Adrenal gland (tissue), 12 donors: ENCODE results near the gene PARPBP. TPM values are rescaled to one million over a fixed set of nuclear protein-coding genes. Genes with fewer than 3 reads are reported as not detected.

ENCODE experiments used
- DNase-seq, 7 donors: peaks; one replicate each; pipeline ENCODE4 v3.0.0-alpha.2; 2019 to 2020
- H3K27ac ChIP-seq, 5 donors: fragments of 200-600 bp; sonication (generic) in 4 of 5; 1 replicate in 3 of 5; 2 replicates in 2 of 5; pipeline versions ENCODE4 v1.5.1 to v1.8.0; 2016 to 2020; ENCODE audit warnings: mild to moderate bottlenecking in 1 of 5
- H3K27me3 ChIP-seq: fragments of 200-600 bp; 2 replicates; pipeline ENCODE4 v1.8.0; 2021
- H3K36me3 ChIP-seq, 2 donors: fragments of 200-600 bp; replicated peaks in 1 of 2; 1 replicate in 1 of 2; 2 replicates in 1 of 2; pipeline versions ENCODE4 v1.5.1 to v1.8.0; 2018 to 2022
- H3K4me1 ChIP-seq, 2 donors: fragments of 200-600 bp; replicated peaks in 1 of 2; 1 replicate in 1 of 2; 2 replicates in 1 of 2; pipeline versions ENCODE4 v1.5.1 to v1.8.0; 2018 to 2021
- H3K4me3 ChIP-seq, 4 donors: fragments of 200-600 bp; sonication (generic) in 3 of 4; one replicate each; pipeline ENCODE4 v1.5.1; 2016 to 2018
- H3K9me3 ChIP-seq, 3 donors: fragments of 200-600 bp; sonication (generic) in 1 of 3; replicated peaks in 1 of 3; 1 replicate in 2 of 3; 2 replicates in 1 of 3; pipeline versions ENCODE4 v1.5.1 to v1.8.0; 2016 to 2021
- CTCF ChIP-seq, 6 experiments: fragments of 450-650 bp in 4 of 6; fragments of 200-600 bp in 2 of 6; sonication (generic) in 1 of 6; IDR thresholded peaks; 1 replicate in 5 of 6; 2 replicates in 1 of 6; pipeline versions ENCODE4 v1.5.1 to v1.8.0; 2016 to 2021; ENCODE audit warnings: antibody characterized with exemption in 6 of 6, mild to moderate bottlenecking in 2 of 6, moderate library complexity in 1 of 6
- POLR2A ChIP-seq, 2 donors: fragments of 450-650 bp; IDR thresholded peaks; one replicate each; pipeline ENCODE4 v1.6.1; 2017; ENCODE audit warnings: antibody characterized with exemption in 2 of 2, mild to moderate bottlenecking in 2 of 2, moderate library complexity in 1 of 2
- WGBS, 4 donors: extraction: QIAGEN DNeasy Blood & Tissue Kit in 2 of 4; methylation state at CpG; one replicate each; pipeline versions ENCODE4 v1.1.5 to v1.1.7; 2013 to 2017; 5-methylcytosine and 5-hydroxymethylcytosine counted together
- intact Hi-C, 2 donors: fragments of 100-400 bp; cut with DNase I; formaldehyde crosslinking; loops; one replicate each; pipeline versions ENCODE4 v1.14.1 to v1.15.0; 2022 to 2023
- polyA plus RNA-seq, 3 donors: library from polyadenylated mRNA; stranded (reverse); fragments of 200-250 nt in 2 of 3; fragments of 350-450 nt in 1 of 3; fragmentation: Illumina TruSeq in 1 of 3; extraction: RNeasy Lipid Tissue Mini Kit (QIAGEN cat#74804) in 1 of 3; gene quantifications; one replicate each; pipeline ENCODE4 v1.2.3, GENCODE V29; 2013 to 2014
- total RNA-seq, 9 donors: library from RNA; depleted of rRNA in 4 of 9; stranded (reverse); fragments of >200 nt in 4 of 9; fragments of 120-200 nt in 1 of 9; fragmentation: NEBNext Ultra II Directional in 1 of 9; extraction: Animal tissue kit (Norgen Biotek cat#: 25700) in 1 of 9; gene quantifications; one replicate each; pipeline versions ENCODE4 v1.1.0 to v1.2.4, GENCODE V29; 2013 to 2023
- donor health status: healthy with polysubstance abuse.
- donor health status: Bipolar disorder and iron deficiency.
- donor health status: DM: yes; HTN: yes; CAD: no.
- donor health status: DM: no; HTN: no; CAD: no.
- donor health status: DM: no; HTN: no; CAD: no.
- donor health status: DM: yes; HTN: yes; CAD: no.

PARPBP gene
- total and polyA plus RNA-seq, 12 donors = 0.67 to 7.8 (median 1.4) TPM

- Histone ChIP-seq H3K4me1 (no peaks in the 10 kb centered on the region), H3K27ac (no peak overlapping the region), H3K4me3 (no peak overlapping the region), H3K27me3 (no peaks in the 10 kb centered on the region), H3K36me3 (peaks cover 0 to 20% of the 10 kb centered on the region in 2 donors), H3K9me3 (no peaks in the 10 kb centered on the region)
- 85 to 97% (median 90%) methylated on average over 1 of the region's 1 CpG for WGBS, 4 donors
- no peak for DNase-seq
- intact Hi-C loops = no loop called here
- TF ChIP-seq CTCF (IDR thresholded peaks at IDR 0.05) (no peak), POLR2A (IDR thresholded peaks at IDR 0.05) (no peak)
Measured at GRCh38 chr12:102107970-102108369, 12.0 kb upstream of the PARPBP start.

GRCh38 chr12:102110782-102111181, 9.2 kb upstream of the PARPBP start:
- TF ChIP-seq POLR2A (IDR thresholded peaks at IDR 0.05) (no peak), CTCF (IDR thresholded peaks at IDR 0.05) (no peak)
- peaks cover 0 to 23% of the 10 kb centered on the region in 2 donors for H3K36me3 ChIP-seq
- no peaks in the 10 kb centered on the region for H3K27me3 ChIP-seq
- no peak overlapping the region for H3K4me3 ChIP-seq
- DNase-seq = no peak
- H3K9me3 ChIP-seq = no peaks in the 10 kb centered on the region
- H3K4me1 ChIP-seq = no peaks in the 10 kb centered on the region
- H3K27ac ChIP-seq = no peak overlapping the region
- intact Hi-C loops = no loop called here

- TF ChIP-seq POLR2A (IDR thresholded peaks at IDR 0.05) (no peak), CTCF (IDR thresholded peaks at IDR 0.05) (no peak)
- Histone ChIP-seq H3K36me3 (peaks cover 0 to 42% of the 10 kb centered on the region in 2 donors), H3K27me3 (no peaks in the 10 kb centered on the region), H3K4me1 (peaks cover 0 to 7% of the 10 kb centered on the region in 2 donors), H3K4me3 (no peak overlapping the region), H3K9me3 (no peaks in the 10 kb centered on the region), H3K27ac (no peak overlapping the region)
- DNase-seq = no peak
- intact Hi-C loops = no loop called here
- WGBS, 4 donors = 91 to 98% (median 95%) methylated on average over 2 of the region's 2 CpGs
Measured at GRCh38 chr12:102114212-102114611, 5.8 kb upstream of the PARPBP start.

GRCh38 chr12:102116392-102116791, 3.6 kb upstream of the PARPBP start:
- no peak for TF ChIP-seq POLR2A (IDR thresholded peaks at IDR 0.05)
- no peak for TF ChIP-seq CTCF (IDR thresholded peaks at IDR 0.05)
- no peak overlapping the region for H3K4me3 ChIP-seq
- H3K36me3 ChIP-seq = peaks cover 0 to 24% of the 10 kb centered on the region in 2 donors
- WGBS, 4 donors = 83 to 94% (median 90%) methylated on average over 7 of the region's 7 CpGs
- intact Hi-C loops = no loop called here
- DNase-seq = no peak
- H3K27ac ChIP-seq = no peak overlapping the region
- no peaks in the 10 kb centered on the region for H3K9me3 ChIP-seq
- peaks cover 6 to 17% of the 10 kb centered on the region in 2 donors for H3K4me1 ChIP-seq
- no peaks in the 10 kb centered on the region for H3K27me3 ChIP-seq
